Measurements from ENCODE around the gene TLE1. TPM values are rescaled to one million over a fixed set of nuclear protein-coding genes. Genes with fewer than 3 reads are reported as not detected.
"Not testable (repeated sequence)": the region's sequence is repeated elsewhere in the genome, so short reads cannot be mapped to it uniquely, and the experiment has no call there.

TLE1 gene
- total RNA-seq (0.74 TPM), polyA plus RNA-seq (1 to 10 TPM in 1 of 4 donors, under 1 TPM in 2, not detected in 1; 0.03 to 5.5 (median 0.11) TPM)

GRCh38 chr9:81689343-81690175 is at the start of gene TLE1:
TSS of gene TLE1 (minus strand) at chr9:81689547. CDS start at chr9:81688240, 1,307 bp downstream.
- no peaks in the 10 kb centered on the region for H3K36me3 ChIP-seq (ENCODE audit: control insufficient read depth, insufficient read depth, low read length)
- ATAC-seq (ENCODE audit: low read depth in 2 of 2), result peak; percentile 64 to 71
- DNase-seq, result peak; percentile 27 to 71 (median 63)
- Mint-ChIP-seq H3K27me3 (peaks cover 22% of the 10 kb centered on the region), H3K27ac (peak within 1 kb of the TSS in 1 of 3 donors; percentile 71), H3K36me3 (no peaks in the 10 kb centered on the region), H3K4me1 (peaks cover 0 to 13% (median 4%) of the 10 kb centered on the region in 4 donors), H3K4me3 (peak within 1 kb of the TSS; percentile 86 to 94 (median 91)), H3K9me3 (peaks cover 0 to 4% (median 0%) of the 10 kb centered on the region in 7 donors)
- no peak within 1 kb of the TSS for H3K27ac ChIP-seq (ENCODE audit: insufficient read depth, low read length, poor library complexity, severe bottlenecking)
- H3K4me3 ChIP-seq (ENCODE audit: low read depth, low read length), result peak within 1 kb of the TSS; percentile 37
- H3K9me3 ChIP-seq (ENCODE audit: control insufficient read depth in 2 of 2, low read length in 2 of 2), result no peaks in the 10 kb centered on the region
- peaks cover 9% of the 10 kb centered on the region for H3K27me3 ChIP-seq (ENCODE audit: control insufficient read depth, insufficient read depth, low read length)
- H3K4me1 ChIP-seq (ENCODE audit: control insufficient read depth, insufficient read depth, low read length, poor library complexity, severe bottlenecking), result peaks cover 6% of the 10 kb centered on the region

- no peaks in the 10 kb centered on the region for H3K36me3 ChIP-seq (ENCODE audit: control insufficient read depth, insufficient read depth, low read length)
- no peak for DNase-seq
- H3K4me3 Mint-ChIP-seq, result no peak overlapping the region
- H3K27ac ChIP-seq (ENCODE audit: insufficient read depth, low read length, poor library complexity, severe bottlenecking), result no peak overlapping the region
- H3K9me3 Mint-ChIP-seq, result peaks cover 4 to 18% (median 10%) of the 10 kb centered on the region in 7 donors
- H3K9me3 ChIP-seq (ENCODE audit: control insufficient read depth in 2 of 2, low read length in 2 of 2), result peaks cover 0 to 6% of the 10 kb centered on the region in 2 experiments
- no peaks in the 10 kb centered on the region for H3K4me1 Mint-ChIP-seq
- H3K27me3 ChIP-seq (ENCODE audit: control insufficient read depth, insufficient read depth, low read length), result no peaks in the 10 kb centered on the region
- no peak for ATAC-seq (ENCODE audit: low read depth in 2 of 2)
- no peak overlapping the region for H3K4me3 ChIP-seq (ENCODE audit: low read depth, low read length)
- H3K4me1 ChIP-seq (ENCODE audit: control insufficient read depth, insufficient read depth, low read length, poor library complexity, severe bottlenecking), result no peaks in the 10 kb centered on the region
- H3K27me3 Mint-ChIP-seq, result no peaks in the 10 kb centered on the region
- H3K27ac Mint-ChIP-seq, result no peak overlapping the region
- no peaks in the 10 kb centered on the region for H3K36me3 Mint-ChIP-seq
These were observed 48.6 kb upstream of the TLE1 start for GRCh38 chr9:81737871-81738507.

GRCh38 chr9:81730498-81730897 is 41.2 kb upstream of the TLE1 start:
- ATAC-seq (ENCODE audit: low read depth in 2 of 2); H3K27me3 ChIP-seq (ENCODE audit: control insufficient read depth, insufficient read depth, low read length); DNase-seq; H3K4me3 Mint-ChIP-seq; H3K4me1 ChIP-seq (ENCODE audit: control insufficient read depth, insufficient read depth, low read length, poor library complexity, severe bottlenecking); H3K27me3 Mint-ChIP-seq; H3K9me3 ChIP-seq (ENCODE audit: control insufficient read depth in 2 of 2, low read length in 2 of 2); H3K27ac ChIP-seq (ENCODE audit: insufficient read depth, low read length, poor library complexity, severe bottlenecking); H3K4me1 Mint-ChIP-seq; H3K36me3 Mint-ChIP-seq; H3K9me3 Mint-ChIP-seq; H3K27ac Mint-ChIP-seq; H3K36me3 ChIP-seq (ENCODE audit: control insufficient read depth, insufficient read depth, low read length); H3K4me3 ChIP-seq (ENCODE audit: low read depth, low read length): not testable (repeated sequence)

- Mint-ChIP-seq H3K9me3 (peaks cover 0 to 4% (median 0%) of the 10 kb centered on the region in 7 donors), H3K27ac (no peak overlapping the region), H3K36me3 (no peaks in the 10 kb centered on the region), H3K27me3 (no peaks in the 10 kb centered on the region), H3K4me1 (no peaks in the 10 kb centered on the region), H3K4me3 (no peak overlapping the region)
- Histone ChIP-seq H3K27me3 (ENCODE audit: control insufficient read depth, insufficient read depth, low read length) (no peaks in the 10 kb centered on the region), H3K27ac (ENCODE audit: insufficient read depth, low read length, poor library complexity, severe bottlenecking) (no peak overlapping the region), H3K4me1 (ENCODE audit: control insufficient read depth, insufficient read depth, low read length, poor library complexity, severe bottlenecking) (no peaks in the 10 kb centered on the region), H3K9me3 (ENCODE audit: control insufficient read depth in 2 of 2, low read length in 2 of 2) (peaks cover 0 to 2% of the 10 kb centered on the region in 2 experiments), H3K4me3 (ENCODE audit: low read depth, low read length) (no peak overlapping the region), H3K36me3 (ENCODE audit: control insufficient read depth, insufficient read depth, low read length) (no peaks in the 10 kb centered on the region)
- no peak for DNase-seq
- no peak for ATAC-seq (ENCODE audit: low read depth in 2 of 2)
These were observed 39.8 kb upstream of the TLE1 start for GRCh38 chr9:81729135-81729534.

- Histone ChIP-seq H3K36me3 (ENCODE audit: control insufficient read depth, insufficient read depth, low read length) (no peaks in the 10 kb centered on the region), H3K27me3 (ENCODE audit: control insufficient read depth, insufficient read depth, low read length) (no peaks in the 10 kb centered on the region), H3K4me3 (ENCODE audit: low read depth, low read length) (no peak overlapping the region), H3K27ac (ENCODE audit: insufficient read depth, low read length, poor library complexity, severe bottlenecking) (no peak overlapping the region), H3K4me1 (ENCODE audit: control insufficient read depth, insufficient read depth, low read length, poor library complexity, severe bottlenecking) (no peaks in the 10 kb centered on the region), H3K9me3 (ENCODE audit: control insufficient read depth in 2 of 2, low read length in 2 of 2) (no peaks in the 10 kb centered on the region)
- Mint-ChIP-seq H3K9me3 (peaks cover 0 to 4% (median 1%) of the 10 kb centered on the region in 7 donors), H3K27me3 (no peaks in the 10 kb centered on the region), H3K4me1 (no peaks in the 10 kb centered on the region), H3K27ac (no peak overlapping the region), H3K36me3 (no peaks in the 10 kb centered on the region), H3K4me3 (no peak overlapping the region)
- ATAC-seq (ENCODE audit: low read depth in 2 of 2) (no peak), DNase-seq (no peak)
These were observed 35.0 kb upstream of the TLE1 start for GRCh38 chr9:81724242-81724889.

GRCh38 chr9:81722277-81722676 is 32.9 kb upstream of the TLE1 start:
- Mint-ChIP-seq H3K4me1 (no peaks in the 10 kb centered on the region), H3K4me3 (no peak overlapping the region), H3K9me3 (peaks cover 0 to 4% (median 1%) of the 10 kb centered on the region in 7 donors), H3K36me3 (no peaks in the 10 kb centered on the region), H3K27me3 (no peaks in the 10 kb centered on the region), H3K27ac (no peak overlapping the region)
- no peaks in the 10 kb centered on the region for H3K36me3 ChIP-seq (ENCODE audit: control insufficient read depth, insufficient read depth, low read length)
- no peak for DNase-seq
- H3K27me3 ChIP-seq (ENCODE audit: control insufficient read depth, insufficient read depth, low read length), result no peaks in the 10 kb centered on the region
- H3K27ac ChIP-seq (ENCODE audit: insufficient read depth, low read length, poor library complexity, severe bottlenecking), result no peak overlapping the region
- H3K4me3 ChIP-seq (ENCODE audit: low read depth, low read length), result no peak overlapping the region
- H3K9me3 ChIP-seq (ENCODE audit: control insufficient read depth in 2 of 2, low read length in 2 of 2), result no peaks in the 10 kb centered on the region
- H3K4me1 ChIP-seq (ENCODE audit: control insufficient read depth, insufficient read depth, low read length, poor library complexity, severe bottlenecking), result no peaks in the 10 kb centered on the region
- no peak for ATAC-seq (ENCODE audit: low read depth in 2 of 2)

GRCh38 chr9:81720450-81721086 is 31.2 kb upstream of the TLE1 start:
- Histone ChIP-seq H3K36me3 (ENCODE audit: control insufficient read depth, insufficient read depth, low read length) (no peaks in the 10 kb centered on the region), H3K27ac (ENCODE audit: insufficient read depth, low read length, poor library complexity, severe bottlenecking) (no peak overlapping the region), H3K9me3 (ENCODE audit: control insufficient read depth in 2 of 2, low read length in 2 of 2) (no peaks in the 10 kb centered on the region), H3K27me3 (ENCODE audit: control insufficient read depth, insufficient read depth, low read length) (no peaks in the 10 kb centered on the region), H3K4me1 (ENCODE audit: control insufficient read depth, insufficient read depth, low read length, poor library complexity, severe bottlenecking) (no peaks in the 10 kb centered on the region), H3K4me3 (ENCODE audit: low read depth, low read length) (no peak overlapping the region)
- ATAC-seq (ENCODE audit: low read depth in 2 of 2), result no peak
- Mint-ChIP-seq H3K9me3 (peaks cover 0 to 4% (median 1%) of the 10 kb centered on the region in 7 donors), H3K27me3 (no peaks in the 10 kb centered on the region), H3K27ac (no peak overlapping the region), H3K36me3 (no peaks in the 10 kb centered on the region), H3K4me3 (no peak overlapping the region), H3K4me1 (no peaks in the 10 kb centered on the region)
- DNase-seq, result no peak
